GM18907 (cell line): ENCODE measurements around the gene ESRRG.
"Not testable (repeated sequence)": the region's sequence is repeated elsewhere in the genome, so short reads cannot be mapped to it uniquely, and the experiment has no call there.

Source experiments
- ATAC-seq: cut with Tn5 transposase; IDR thresholded peaks from one replicate; pipeline ENCODE4 v1.9.1; 2021; ENCODE audit warnings: mild to moderate bottlenecking, moderate library complexity; ENCODE audit not compliant: unreplicated experiment

ESRRG gene

GRCh38 chr1:216576234-216576937 is 146.8 kb downstream of the ESRRG start:
- no peak for ATAC-seq

DNA sequence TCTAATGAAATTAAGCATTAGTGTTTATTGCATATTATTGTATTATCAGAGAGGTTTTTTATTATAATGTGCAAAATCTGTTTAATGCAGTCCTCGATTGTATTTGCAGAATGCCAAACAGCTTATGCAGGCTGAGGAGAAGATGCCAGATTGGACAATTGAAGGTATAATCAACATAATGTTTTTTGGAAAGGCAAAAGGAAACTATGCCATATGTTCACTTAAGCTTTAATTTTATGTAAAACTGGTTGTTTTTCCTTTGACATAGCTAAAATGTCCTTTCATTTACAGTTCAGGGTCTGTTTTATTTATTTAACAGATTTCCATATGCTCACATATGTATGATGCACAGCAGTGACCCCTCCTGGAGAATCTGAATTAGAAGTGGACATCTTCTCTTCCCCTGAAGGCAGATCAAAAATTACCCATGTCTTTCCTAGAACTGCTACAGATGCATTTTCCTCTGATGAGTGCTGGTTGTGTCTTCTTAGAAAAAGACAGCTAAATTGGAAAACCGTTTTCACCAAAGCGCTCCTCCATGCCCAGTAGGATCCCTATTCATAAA is 156.5 kb downstream of the ESRRG start:
- no peak for ATAC-seq

DNA sequence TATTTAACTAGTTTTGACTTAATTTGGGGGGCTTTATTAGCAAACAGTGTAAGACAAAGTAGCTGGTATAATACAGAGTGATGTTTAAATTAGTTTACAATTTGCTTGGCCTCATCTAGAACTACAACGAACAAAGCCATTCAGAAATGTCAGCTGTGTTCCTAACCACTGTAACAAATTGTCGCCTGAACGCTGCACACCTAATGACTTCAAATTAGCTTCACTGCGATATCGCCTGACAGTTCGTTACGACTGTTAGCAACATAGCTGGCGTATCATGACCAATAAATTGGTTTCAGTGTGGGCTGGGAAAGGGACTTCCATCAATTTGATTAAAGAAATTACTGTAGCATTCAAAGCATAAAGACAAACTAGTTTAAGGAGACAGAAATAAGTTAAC is 160.1 kb downstream of the ESRRG start:
- ATAC-seq, result no peak

DNA sequence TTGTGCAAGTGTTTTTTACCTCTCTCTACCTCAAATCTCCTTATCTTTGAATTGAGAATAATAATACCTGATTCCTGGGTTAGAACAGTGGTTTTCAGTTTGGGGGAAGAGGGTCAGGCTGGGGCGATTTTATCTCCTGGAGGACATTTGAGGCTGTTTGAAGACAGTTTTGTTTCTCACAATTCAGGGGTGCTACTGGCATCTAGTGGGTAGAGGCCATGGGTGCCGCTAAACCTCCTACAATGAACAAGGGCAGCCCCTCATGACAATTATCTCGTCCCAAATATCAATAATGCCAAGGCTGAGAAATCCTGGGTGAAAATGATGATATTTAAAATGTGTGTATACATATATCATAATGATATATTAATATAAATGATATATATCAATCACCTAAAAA is 160.8 kb downstream of the ESRRG start:
- ATAC-seq, result no peak

DNA sequence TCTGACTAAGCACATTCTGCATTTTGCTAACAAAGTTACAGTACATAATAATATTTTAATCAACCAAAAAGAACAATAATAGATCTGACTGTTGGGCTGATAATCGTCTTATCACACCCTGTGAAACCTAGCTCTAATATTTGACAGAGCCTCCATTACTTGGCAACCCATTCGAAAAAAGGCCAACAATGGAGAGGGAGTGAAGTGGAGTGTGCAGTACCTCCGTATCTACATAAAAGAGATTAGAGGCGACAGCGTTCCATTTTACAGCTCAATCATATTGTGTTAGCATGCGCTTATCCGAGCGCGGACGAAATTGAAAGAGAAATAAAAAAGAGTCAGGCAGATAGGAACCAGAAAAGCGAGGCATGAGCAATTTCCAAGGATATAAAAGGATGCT is 162.7 kb downstream of the ESRRG start:
- ATAC-seq, result no peak

DNA sequence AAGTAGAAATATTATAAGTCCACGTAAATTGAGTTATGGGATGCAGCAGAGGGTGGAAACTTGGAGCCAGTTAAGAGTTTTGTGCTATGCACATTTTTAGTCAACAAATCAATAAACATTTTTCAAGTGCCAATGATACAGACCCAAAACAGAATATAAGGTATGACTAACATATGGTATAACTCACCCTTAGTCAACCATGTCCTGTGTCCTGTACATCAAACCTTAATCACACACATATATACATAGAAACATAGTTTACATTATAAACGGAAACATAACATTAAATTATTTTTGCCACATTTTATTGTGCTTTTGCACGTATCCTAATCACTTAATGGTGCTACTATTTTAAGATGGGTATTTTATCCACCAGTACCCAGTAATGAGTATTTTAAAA is 163.9 kb downstream of the ESRRG start:
- ATAC-seq, result no peak

GRCh38 chr1:216555653-216556052 is 167.6 kb downstream of the ESRRG start:
- no peak for ATAC-seq

- ATAC-seq, result no peak
Observed at GRCh38 chr1:216554934-216555333, 168.3 kb downstream of the ESRRG start.

- no peak for ATAC-seq
Observed at GRCh38 chr1:216553766-216554165, 169.5 kb downstream of the ESRRG start.

DNA sequence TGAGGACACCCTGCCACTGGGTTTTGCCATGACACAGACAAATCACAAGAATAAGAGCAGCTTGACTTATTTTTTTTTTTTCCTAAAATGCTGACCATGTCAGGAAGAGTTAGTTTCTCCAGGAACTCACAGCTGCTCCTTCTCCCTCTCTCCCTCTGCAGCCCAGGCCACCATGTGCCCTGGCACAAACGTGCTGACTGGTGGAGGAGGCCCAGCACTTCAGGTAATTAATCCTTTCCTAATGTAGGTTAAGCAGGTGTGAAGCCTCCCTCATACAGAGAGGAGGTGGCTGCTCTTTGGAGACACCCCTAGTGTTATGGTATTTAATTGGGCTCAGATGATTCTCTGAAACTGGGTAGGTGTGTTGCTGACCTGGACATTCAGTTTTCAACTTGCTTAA is 170.2 kb downstream of the ESRRG start:
- ATAC-seq, result no peak

DNA sequence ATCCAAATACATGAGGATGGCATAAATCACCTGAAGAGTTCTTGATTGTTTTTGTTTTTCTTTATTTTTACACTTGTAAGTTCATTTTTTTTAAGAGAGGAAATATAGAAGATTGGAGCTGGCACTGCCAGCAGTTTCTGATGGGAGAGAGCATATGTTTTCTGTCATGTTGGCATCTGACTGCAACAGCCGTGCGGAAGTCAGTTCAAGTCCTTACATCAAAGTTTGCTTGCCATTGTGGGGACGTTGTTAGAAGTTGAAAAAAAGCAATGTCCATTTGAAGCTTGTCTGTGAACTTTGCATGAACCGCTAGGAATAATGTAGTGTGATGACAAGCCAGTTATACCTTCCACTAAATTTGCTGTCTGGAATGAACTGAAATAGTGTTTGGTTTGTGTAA is 173.4 kb downstream of the ESRRG start:
- no peak for ATAC-seq

DNA sequence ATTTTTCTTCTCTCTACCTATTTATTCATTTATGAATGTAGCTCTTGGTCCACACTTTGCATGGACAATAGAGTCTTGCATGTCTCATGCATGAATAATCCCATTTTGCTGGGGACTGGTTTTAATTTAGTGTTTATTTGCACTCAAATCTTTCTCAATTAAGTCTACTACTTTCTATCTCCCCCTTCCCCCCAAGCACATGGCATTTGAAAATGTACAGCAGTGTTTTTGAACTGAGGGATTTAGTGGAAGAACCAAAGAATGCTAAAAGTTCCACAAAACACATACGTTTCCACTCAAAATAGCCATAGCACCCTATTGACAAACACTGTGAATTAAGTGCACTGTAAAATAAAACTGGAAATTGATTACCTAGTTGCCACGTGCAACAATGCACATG is 180.5 kb downstream of the ESRRG start:
- no peak for ATAC-seq

GRCh38 chr1:216542263-216542662 is 181.0 kb downstream of the ESRRG start:
- no peak for ATAC-seq

DNA sequence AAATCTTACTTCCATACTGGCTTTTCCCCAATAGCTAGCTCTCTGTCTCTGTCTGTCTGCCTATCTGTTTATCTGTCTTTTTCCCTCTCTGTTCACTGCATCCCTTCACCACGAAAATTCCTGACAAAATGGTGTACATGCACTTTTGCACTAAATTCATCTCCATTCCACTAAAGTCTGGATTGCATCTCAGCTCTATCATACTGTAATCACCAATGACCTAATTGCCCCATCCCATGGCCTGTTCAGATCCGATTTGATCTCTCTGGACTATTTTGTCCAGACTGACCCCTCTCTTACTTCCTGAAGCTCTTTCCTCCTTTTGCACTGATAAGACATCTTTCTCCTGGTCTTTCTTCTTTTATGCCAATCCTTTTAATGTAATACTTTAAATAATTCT is 187.5 kb downstream of the ESRRG start:
- ATAC-seq, result no peak

DNA sequence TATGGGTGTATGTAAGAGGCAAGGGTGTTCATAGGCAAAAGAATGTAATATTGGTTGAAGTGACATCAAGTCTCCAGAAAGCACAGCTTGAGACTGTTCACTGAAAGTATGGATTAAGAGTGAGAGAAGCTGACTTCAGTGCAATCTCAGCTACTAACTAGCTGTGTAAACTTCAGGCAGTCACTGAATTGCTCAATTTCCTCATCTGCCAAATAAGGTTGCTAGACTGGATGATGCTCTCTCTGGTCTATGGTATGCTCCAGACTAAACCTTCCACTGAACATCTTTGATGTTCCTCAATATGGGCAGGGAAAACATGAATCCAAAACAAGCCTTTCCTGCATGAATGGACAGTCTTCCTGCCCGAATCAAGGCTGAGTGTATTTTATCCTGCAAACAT is 188.2 kb downstream of the ESRRG start:
- ATAC-seq, result no peak

DNA sequence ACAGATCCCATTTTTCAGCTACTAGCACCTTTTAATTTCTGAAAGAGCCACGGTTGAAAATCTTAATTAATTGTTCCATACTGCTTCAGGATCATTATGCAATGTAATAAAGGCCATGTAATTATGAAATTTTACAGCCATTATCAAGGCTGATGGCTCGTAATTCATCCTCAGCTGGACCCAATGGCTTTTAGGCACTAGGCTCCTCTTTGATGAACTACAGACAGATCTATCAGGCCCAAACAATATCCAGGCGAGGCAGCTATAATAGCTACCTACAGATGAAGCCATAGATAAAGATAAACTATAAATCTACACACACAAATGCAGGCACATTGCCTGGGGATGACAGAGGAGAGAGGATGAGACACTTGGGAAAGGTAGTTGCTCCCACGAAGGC is 189.5 kb downstream of the ESRRG start:
- ATAC-seq, result no peak

- ATAC-seq, result no peak
Observed at GRCh38 chr1:216532251-216532798, 190.9 kb downstream of the ESRRG start.

- ATAC-seq, result peak; percentile 62
Observed at GRCh38 chr1:216531263-216532239, 191.7 kb downstream of the ESRRG start.

- not testable (repeated sequence) for ATAC-seq
Observed at GRCh38 chr1:216529851-216530250, 193.4 kb downstream of the ESRRG start.

DNA sequence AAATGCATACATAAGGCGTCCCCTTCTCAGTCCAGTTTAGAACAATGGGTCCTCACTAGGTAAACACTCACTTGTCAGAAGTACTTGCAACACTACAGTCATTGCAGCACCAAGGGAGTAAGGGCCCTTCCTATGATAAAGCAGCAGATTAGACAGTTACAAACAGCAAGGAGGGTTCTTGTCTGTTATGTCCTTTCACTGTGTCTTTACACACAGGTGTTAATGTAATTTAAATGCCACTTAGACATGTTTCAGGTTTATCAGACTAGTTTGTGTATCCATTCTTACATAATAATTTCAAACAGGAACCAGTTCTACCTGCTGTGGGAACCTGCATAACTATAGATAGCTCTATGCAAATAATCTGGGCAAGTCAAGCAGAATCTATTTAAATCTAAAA is 194.4 kb downstream of the ESRRG start:
- peak; percentile 92 for ATAC-seq

DNA sequence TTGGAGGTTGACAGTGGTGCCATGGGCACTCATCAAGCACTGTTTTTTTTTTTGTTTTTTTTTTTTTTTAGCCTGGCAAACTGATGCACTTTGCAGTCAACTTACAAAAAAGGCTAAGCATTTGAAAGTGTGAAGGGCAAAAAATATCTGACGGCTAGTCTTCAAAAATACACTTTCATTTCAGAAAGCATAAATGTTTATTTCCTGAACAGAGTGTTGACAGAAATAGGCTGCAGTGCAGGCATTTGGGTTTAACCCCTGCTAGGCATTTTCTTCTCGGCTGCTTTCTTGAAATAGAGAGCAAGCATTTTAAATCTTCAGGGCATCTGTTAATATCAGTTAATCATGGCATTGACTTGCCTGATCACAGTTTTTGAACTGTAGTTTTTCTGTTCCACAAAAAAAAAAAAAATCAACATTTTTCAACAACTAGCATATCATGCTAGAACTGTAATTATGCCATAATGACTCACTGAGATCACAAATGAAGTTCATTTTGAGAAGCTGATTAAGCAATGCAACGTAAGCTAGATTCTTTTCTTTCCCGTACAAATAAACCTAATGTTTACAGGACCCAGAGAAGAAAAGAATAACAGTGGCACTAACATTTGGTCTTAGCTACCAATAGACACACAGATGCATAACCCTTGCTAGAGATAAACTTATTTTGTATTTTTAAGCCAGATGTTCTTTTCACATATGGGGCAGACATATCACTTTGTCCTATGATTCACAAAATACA is 199.6 kb downstream of the ESRRG start:
- no peak for ATAC-seq
